ENCODE results near the gene SEC14L2.

The SEC14L2 gene

DNA sequence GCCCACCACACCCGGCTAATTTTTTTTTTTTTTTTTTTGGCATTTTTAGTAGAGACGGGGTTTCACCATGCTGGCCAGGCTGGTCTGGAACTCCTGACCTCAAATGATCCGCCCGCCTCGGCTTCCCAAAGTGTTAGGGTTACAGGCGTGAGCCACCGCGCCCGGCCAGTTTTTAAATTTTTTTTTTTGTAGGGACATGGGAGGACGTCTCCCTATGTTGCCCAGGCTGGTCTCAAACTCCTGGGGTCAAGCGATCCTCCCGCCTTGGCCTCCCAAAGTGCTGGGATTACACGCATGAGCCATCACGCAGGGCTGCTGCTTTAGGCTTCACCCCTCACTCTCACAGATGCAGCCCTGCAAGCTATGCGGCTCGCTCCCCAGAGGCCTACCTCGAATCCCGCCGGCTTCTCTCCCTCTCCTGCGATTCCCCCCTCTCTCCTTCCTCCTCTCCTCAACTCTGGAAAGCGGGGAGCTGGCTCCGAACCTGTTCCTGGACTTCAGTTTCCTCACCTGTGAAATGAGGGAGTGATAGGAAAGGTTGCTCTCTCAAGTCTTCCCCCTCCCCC is 39.1 kb upstream of the SEC14L2 start:
- TF ChIP-seq EZH2phosphoT487 (IDR thresholded peaks at IDR 0.05; ENCODE audit: low read depth) = no peak
- TF ChIP-seq, protein P1, sequence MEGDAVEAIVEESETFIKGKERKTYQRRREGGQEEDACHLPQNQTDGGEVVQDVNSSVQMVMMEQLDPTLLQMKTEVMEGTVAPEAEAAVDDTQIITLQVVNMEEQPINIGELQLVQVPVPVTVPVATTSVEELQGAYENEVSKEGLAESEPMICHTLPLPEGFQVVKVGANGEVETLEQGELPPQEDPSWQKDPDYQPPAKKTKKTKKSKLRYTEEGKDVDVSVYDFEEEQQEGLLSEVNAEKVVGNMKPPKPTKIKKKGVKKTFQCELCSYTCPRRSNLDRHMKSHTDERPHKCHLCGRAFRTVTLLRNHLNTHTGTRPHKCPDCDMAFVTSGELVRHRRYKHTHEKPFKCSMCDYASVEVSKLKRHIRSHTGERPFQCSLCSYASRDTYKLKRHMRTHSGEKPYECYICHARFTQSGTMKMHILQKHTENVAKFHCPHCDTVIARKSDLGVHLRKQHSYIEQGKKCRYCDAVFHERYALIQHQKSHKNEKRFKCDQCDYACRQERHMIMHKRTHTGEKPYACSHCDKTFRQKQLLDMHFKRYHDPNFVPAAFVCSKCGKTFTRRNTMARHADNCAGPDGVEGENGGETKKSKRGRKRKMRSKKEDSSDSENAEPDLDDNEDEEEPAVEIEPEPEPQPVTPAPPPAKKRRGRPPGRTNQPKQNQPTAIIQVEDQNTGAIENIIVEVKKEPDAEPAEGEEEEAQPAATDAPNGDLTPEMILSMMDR (IDR thresholded peaks at IDR 0.05; ENCODE audit: low read depth, low read length) = no peak
- Histone ChIP-seq H3K4me3 (ENCODE audit: low read length) (0 out of 2 replicates have a peak overlapping the region, but pooled peaks have one; percentile 83), H4K20me1 (ENCODE audit: insufficient read depth, low read length) (peaks cover 27% of the 10 kb centered on the region), H3K9me3 (ENCODE audit: insufficient read depth, low read length) (no peaks in the 10 kb centered on the region), H3K9ac (ENCODE audit: low read length) (no peak overlapping the region), H3K27me3 (ENCODE audit: low read depth, low read length) (no peaks in the 10 kb centered on the region), H3K4me1 (ENCODE audit: low read length) (peaks cover 17% of the 10 kb centered on the region), H3K36me3 (replicated peaks; ENCODE audit: low read depth, low read length) (peaks cover 13% of the 10 kb centered on the region), H2AFZ (ENCODE audit: low read depth, low read length) (no peak overlapping the region), H3K79me2 (ENCODE audit: low read length) (peaks cover 36% of the 10 kb centered on the region), H3K4me2 (ENCODE audit: low read length) (no peak overlapping the region), H3K27ac (ENCODE audit: low read length) (no peak overlapping the region)

DNA sequence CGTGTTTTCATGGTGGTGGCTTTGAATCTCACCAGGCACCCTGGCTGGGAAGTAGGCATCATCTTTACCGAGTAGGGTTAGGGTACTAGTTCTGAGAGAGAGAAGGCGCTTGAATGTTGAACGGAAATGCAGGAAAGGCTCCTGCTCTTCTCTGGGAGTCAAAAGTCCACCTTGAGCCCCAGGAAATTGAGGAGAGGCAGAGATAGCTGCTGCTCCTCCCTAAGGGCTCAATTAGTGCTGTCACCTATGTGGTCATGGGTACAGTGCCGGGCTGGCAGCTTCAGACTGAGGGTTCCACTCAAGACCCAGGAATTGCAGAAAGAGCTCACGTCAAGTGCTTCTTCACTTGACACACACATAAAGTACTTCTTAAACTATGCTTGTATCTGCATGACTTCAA is 38.3 kb upstream of the SEC14L2 start:
- Histone ChIP-seq H3K79me2 (ENCODE audit: low read length) (peaks cover 31% of the 10 kb centered on the region), H3K4me1 (ENCODE audit: low read length) (peaks cover 17% of the 10 kb centered on the region), H3K4me3 (ENCODE audit: low read length) (no peak overlapping the region), H2AFZ (ENCODE audit: low read depth, low read length) (no peak overlapping the region), H4K20me1 (ENCODE audit: insufficient read depth, low read length) (peaks cover 24% of the 10 kb centered on the region), H3K27me3 (ENCODE audit: low read depth, low read length) (no peaks in the 10 kb centered on the region), H3K9ac (ENCODE audit: low read length) (no peak overlapping the region), H3K4me2 (ENCODE audit: low read length) (no peak overlapping the region), H3K9me3 (ENCODE audit: insufficient read depth, low read length) (no peaks in the 10 kb centered on the region), H3K27ac (ENCODE audit: low read length) (no peak overlapping the region), H3K36me3 (replicated peaks; ENCODE audit: low read depth, low read length) (peaks cover 10% of the 10 kb centered on the region)
- TF ChIP-seq, protein P1 (IDR thresholded peaks at IDR 0.05; ENCODE audit: low read depth, low read length) = no peak
- no peak for TF ChIP-seq EZH2phosphoT487 (IDR thresholded peaks at IDR 0.05; ENCODE audit: low read depth)

DNA sequence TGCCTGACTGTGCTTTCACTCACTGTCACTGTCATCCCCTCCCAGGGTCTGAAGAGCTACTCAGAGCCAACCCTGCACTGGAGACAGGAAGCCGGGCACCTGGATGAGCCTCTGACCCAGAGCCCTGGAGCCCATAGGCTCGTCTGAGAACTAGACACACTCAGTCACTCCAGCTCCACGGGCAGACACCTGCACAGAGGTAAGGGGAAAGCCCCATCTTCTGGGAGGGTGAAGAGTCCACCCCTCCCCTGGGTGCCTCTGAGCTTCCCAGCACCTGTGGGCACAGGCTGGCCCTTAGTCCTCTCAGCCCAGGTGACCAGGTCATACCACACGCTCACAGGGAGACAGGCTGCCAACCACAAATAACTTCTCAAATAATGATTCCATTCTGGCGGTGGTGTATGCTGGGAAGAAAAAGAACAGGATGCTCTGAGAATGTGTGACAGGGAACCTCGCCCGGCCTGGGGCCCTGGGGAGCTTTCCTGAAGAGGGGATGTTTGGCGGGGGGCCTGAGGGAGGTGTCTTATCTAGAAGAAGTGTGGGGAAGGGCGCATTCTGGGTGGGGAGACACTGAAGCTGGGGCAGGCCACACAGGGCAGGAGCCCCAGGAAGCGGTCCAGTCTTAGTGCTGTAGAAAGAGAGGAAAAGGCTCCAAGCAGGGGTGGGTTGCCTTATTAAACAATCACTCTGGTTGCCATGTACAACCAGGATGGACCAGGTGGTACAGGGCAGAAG is 34.7 kb upstream of the SEC14L2 start:
- Histone ChIP-seq H3K9me3 (ENCODE audit: insufficient read depth, low read length) (no peaks in the 10 kb centered on the region), H3K9ac (ENCODE audit: low read length) (no peak overlapping the region), H3K27ac (ENCODE audit: low read length) (no peak overlapping the region), H3K79me2 (ENCODE audit: low read length) (no peaks in the 10 kb centered on the region), H4K20me1 (ENCODE audit: insufficient read depth, low read length) (no peaks in the 10 kb centered on the region), H3K4me3 (ENCODE audit: low read length) (no peak overlapping the region), H3K4me1 (ENCODE audit: low read length) (no peaks in the 10 kb centered on the region), H3K36me3 (replicated peaks; ENCODE audit: low read depth, low read length) (no peaks in the 10 kb centered on the region), H3K4me2 (ENCODE audit: low read length) (no peak overlapping the region), H2AFZ (ENCODE audit: low read depth, low read length) (no peak overlapping the region), H3K27me3 (ENCODE audit: low read depth, low read length) (no peaks in the 10 kb centered on the region)
- no peak for TF ChIP-seq EZH2phosphoT487 (IDR thresholded peaks at IDR 0.05; ENCODE audit: low read depth)

DNA sequence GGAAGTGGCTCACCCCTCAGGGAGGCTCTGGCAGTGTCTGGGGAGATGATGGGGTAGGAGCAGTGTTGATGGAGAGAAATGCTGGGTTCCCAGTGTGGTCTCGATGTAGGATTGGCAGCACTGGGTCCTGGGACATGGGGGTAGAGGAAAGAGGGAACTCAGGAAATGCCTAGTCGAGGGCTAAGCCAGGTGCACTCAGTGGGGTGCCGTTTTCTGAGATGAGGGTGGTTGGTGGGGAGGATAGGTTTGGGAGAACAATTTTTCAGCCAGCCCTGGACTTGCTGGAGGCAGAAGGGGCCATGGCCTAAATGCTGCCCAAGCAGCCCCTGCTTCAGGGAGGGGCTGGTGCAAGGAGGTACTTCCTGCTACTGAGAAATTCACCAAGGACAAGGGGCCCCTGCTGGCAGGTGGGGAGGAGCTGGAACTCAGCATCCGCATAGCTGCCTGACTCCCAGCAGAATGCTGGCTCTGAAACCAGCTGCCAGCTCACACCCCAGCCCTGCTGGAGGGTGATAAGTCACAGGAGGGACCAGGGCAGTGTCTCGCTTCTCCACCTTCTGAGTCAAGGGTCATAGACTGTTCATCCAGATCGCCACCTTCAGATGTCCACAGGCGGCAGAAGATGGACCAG is 34.1 kb upstream of the SEC14L2 start:
- TF ChIP-seq, protein P1 (IDR thresholded peaks at IDR 0.05; ENCODE audit: low read depth, low read length) = no peak
- TF ChIP-seq EZH2phosphoT487 (IDR thresholded peaks at IDR 0.05; ENCODE audit: low read depth) = no peak
- H3K4me1 ChIP-seq (ENCODE audit: low read length) = no peaks in the 10 kb centered on the region
- H3K4me3 ChIP-seq (ENCODE audit: low read length) = no peak overlapping the region
- no peak overlapping the region for H2AFZ ChIP-seq (ENCODE audit: low read depth, low read length)
- H3K9ac ChIP-seq (ENCODE audit: low read length) = no peak overlapping the region
- no peak overlapping the region for H3K4me2 ChIP-seq (ENCODE audit: low read length)
- no peak overlapping the region for H3K27ac ChIP-seq (ENCODE audit: low read length)
- no peaks in the 10 kb centered on the region for H4K20me1 ChIP-seq (ENCODE audit: insufficient read depth, low read length)
- H3K27me3 ChIP-seq (ENCODE audit: low read depth, low read length) = no peaks in the 10 kb centered on the region
- H3K79me2 ChIP-seq (ENCODE audit: low read length) = no peaks in the 10 kb centered on the region
- no peaks in the 10 kb centered on the region for H3K36me3 ChIP-seq (replicated peaks; ENCODE audit: low read depth, low read length)
- no peaks in the 10 kb centered on the region for H3K9me3 ChIP-seq (ENCODE audit: insufficient read depth, low read length)

Data from OCI-LY3 (cell line).